ENCODE data around the gene SNORC. TPM values are rescaled to one million over a fixed set of nuclear protein-coding genes. Genes with fewer than 3 reads are reported as not detected.
"Not testable (repeated sequence)": the region's sequence is repeated elsewhere in the genome, so short reads cannot be mapped to it uniquely, and the experiment has no call there.

SNORC gene
- total RNA-seq, 2 experiments from 2014 or later, result 0.13 to 1.4 TPM

DNA sequence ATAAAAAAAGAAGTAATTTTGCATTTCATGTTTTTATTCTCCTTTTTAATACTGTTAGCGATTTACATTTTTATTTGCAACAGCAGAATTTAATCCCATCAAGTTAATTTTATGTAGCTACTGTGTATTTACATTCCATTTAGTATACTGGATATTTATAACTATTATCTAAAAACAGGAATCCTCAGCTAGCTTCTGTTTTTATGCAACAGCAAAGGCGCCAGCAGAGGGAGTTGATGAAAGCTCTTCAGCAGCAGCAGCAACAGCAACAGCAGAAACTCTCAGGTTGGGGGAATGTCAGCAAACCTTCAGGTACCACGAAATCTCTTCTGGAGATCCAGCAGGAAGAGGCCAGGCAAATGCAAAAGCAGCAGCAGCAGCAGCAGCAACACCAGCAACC, 26.2 kb upstream of the SNORC start:
- Histone ChIP-seq H3K9me2 (ENCODE audit: insufficient read depth, low read length) (no peaks in the 10 kb centered on the region), H4K20me1 (ENCODE audit: insufficient read depth, low read length) (no peaks in the 10 kb centered on the region), H3K4me1 (ENCODE audit: insufficient read depth, low read length, poor library complexity, severe bottlenecking) (peaks cover 17% of the 10 kb centered on the region), H3K9me3 (ENCODE audit: low read length) (no peaks in the 10 kb centered on the region), H3K27ac (ENCODE audit: low read depth, low read length, poor library complexity, severe bottlenecking) (no peak overlapping the region), H2AFZ (ENCODE audit: low read length) (no peak overlapping the region), H3K79me2 (ENCODE audit: insufficient read depth, low read depth, low read length) (peaks cover 3% of the 10 kb centered on the region; the same call in 1 of the 2 replicates), H3K4me3 (ENCODE audit: low read depth, low read length, poor library complexity, severe bottlenecking) (no peak overlapping the region), H3K36me3 (ENCODE audit: insufficient read depth, low read length) (peaks cover 87% of the 10 kb centered on the region), H3K4me2 (ENCODE audit: low read length) (no peak overlapping the region)
- TF ChIP-seq, protein P1, sequence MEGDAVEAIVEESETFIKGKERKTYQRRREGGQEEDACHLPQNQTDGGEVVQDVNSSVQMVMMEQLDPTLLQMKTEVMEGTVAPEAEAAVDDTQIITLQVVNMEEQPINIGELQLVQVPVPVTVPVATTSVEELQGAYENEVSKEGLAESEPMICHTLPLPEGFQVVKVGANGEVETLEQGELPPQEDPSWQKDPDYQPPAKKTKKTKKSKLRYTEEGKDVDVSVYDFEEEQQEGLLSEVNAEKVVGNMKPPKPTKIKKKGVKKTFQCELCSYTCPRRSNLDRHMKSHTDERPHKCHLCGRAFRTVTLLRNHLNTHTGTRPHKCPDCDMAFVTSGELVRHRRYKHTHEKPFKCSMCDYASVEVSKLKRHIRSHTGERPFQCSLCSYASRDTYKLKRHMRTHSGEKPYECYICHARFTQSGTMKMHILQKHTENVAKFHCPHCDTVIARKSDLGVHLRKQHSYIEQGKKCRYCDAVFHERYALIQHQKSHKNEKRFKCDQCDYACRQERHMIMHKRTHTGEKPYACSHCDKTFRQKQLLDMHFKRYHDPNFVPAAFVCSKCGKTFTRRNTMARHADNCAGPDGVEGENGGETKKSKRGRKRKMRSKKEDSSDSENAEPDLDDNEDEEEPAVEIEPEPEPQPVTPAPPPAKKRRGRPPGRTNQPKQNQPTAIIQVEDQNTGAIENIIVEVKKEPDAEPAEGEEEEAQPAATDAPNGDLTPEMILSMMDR (conservative IDR thresholded peaks at IDR 0.05; ENCODE audit: low read length), result peak; percentile 64
- no peak for TF ChIP-seq EZH2phosphoT487 (IDR thresholded peaks at IDR 0.05; ENCODE audit: borderline replicate concordance, low read depth, low read length)
- CTCF ChIA-PET (ENCODE audit: unreplicated experiment), result interaction anchor here (1.1 kb wide), 1 partner anchor 11 kb away, joined by 3 read pairs; no protein-coding TSS in a partner anchor
- DNase-seq (ENCODE audit: low spot score), result peak; percentile 23
- POLR2A ChIA-PET, result no interaction called here
- intact Hi-C loops (cut with micrococcal nuclease; ENCODE audit: unreplicated experiment), result no loop called here
- BruUV-seq (replicated peaks), result no TSS peak

DNA sequence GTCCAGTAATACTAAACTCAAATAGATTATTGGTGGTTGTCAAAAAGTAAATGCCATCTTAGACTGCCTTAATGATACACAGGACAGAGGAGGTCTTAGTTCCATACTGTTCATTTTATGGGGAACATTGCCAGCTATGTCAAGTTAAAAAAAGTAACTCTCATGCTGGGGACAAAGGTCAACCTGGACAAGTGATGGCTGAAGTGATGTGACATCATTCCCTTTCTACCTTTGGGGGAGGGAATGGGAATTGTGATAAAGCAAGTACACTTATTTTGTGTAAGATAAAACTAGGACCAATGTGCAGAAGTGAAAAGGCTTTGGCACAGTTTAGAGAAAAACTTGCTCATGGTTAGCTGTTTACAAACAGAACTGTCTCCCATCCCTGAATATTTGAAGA, 24.0 kb upstream of the SNORC start:
- no peak overlapping the region for H3K4me3 ChIP-seq (ENCODE audit: low read depth, low read length, poor library complexity, severe bottlenecking)
- TF ChIP-seq EZH2phosphoT487 (IDR thresholded peaks at IDR 0.05; ENCODE audit: borderline replicate concordance, low read depth, low read length), result no peak
- TF ChIP-seq, protein P1 (conservative IDR thresholded peaks at IDR 0.05; ENCODE audit: low read length), result no peak
- no peak overlapping the region for H2AFZ ChIP-seq (ENCODE audit: low read length)
- DNase-seq (ENCODE audit: low spot score), result no peak
- no TSS peak for BruUV-seq (replicated peaks)
- intact Hi-C loops (cut with micrococcal nuclease; ENCODE audit: unreplicated experiment), result loop anchor here (5.0 kb wide), 1 partner anchor 79 kb away; no protein-coding TSS in a partner anchor
- H3K9me3 ChIP-seq (ENCODE audit: low read length), result no peaks in the 10 kb centered on the region
- H3K4me2 ChIP-seq (ENCODE audit: low read length), result no peak overlapping the region
- no peak overlapping the region for H3K27ac ChIP-seq (ENCODE audit: low read depth, low read length, poor library complexity, severe bottlenecking)
- ChIA-PET POLR2A (no interaction called here), CTCF (ENCODE audit: unreplicated experiment) (no interaction called here)
- H3K79me2 ChIP-seq (ENCODE audit: insufficient read depth, low read depth, low read length), result no peaks in the 10 kb centered on the region
- peaks cover 88% of the 10 kb centered on the region for H3K36me3 ChIP-seq (ENCODE audit: insufficient read depth, low read length)
- no peaks in the 10 kb centered on the region for H3K4me1 ChIP-seq (ENCODE audit: insufficient read depth, low read length, poor library complexity, severe bottlenecking)
- no peaks in the 10 kb centered on the region for H3K9me2 ChIP-seq (ENCODE audit: insufficient read depth, low read length)
- H4K20me1 ChIP-seq (ENCODE audit: insufficient read depth, low read length), result no peaks in the 10 kb centered on the region

DNA sequence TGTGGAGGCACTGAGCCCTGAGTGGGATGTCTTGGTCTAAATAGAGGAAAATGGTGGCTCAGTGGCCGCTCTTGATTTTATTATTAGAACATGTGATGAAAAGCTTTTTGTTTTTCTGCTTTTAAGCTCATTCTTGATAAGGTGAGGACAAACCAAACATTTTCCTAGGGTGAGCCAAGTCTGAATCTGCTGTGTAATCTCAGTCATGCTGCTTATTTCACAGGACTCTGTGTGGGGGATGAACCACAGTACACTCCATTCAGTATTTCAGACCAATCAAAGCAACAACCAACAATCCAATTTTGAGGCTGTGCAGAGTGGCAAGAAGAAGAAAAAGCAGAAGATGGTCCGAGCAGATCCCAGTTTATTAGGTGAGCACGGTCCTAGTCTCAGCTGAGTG, 20.0 kb upstream of the SNORC start:
- DNase-seq (ENCODE audit: low spot score), result no peak
- Histone ChIP-seq H3K36me3 (ENCODE audit: insufficient read depth, low read length) (peaks cover 77% of the 10 kb centered on the region), H3K9me3 (ENCODE audit: low read length) (no peaks in the 10 kb centered on the region), H2AFZ (ENCODE audit: low read length) (no peak overlapping the region), H3K79me2 (ENCODE audit: insufficient read depth, low read depth, low read length) (no peaks in the 10 kb centered on the region), H3K4me1 (ENCODE audit: insufficient read depth, low read length, poor library complexity, severe bottlenecking) (no peaks in the 10 kb centered on the region), H3K4me2 (ENCODE audit: low read length) (no peak overlapping the region), H3K27ac (ENCODE audit: low read depth, low read length, poor library complexity, severe bottlenecking) (no peak overlapping the region), H3K9me2 (ENCODE audit: insufficient read depth, low read length) (no peaks in the 10 kb centered on the region), H3K4me3 (ENCODE audit: low read depth, low read length, poor library complexity, severe bottlenecking) (no peak overlapping the region), H4K20me1 (ENCODE audit: insufficient read depth, low read length) (no peaks in the 10 kb centered on the region)
- ChIA-PET CTCF (ENCODE audit: unreplicated experiment) (no interaction called here), POLR2A (no interaction called here)
- BruUV-seq (replicated peaks), result no TSS peak
- no peak for TF ChIP-seq EZH2phosphoT487 (IDR thresholded peaks at IDR 0.05; ENCODE audit: borderline replicate concordance, low read depth, low read length)
- TF ChIP-seq, protein P1 (conservative IDR thresholded peaks at IDR 0.05; ENCODE audit: low read length), result no peak
- intact Hi-C loops (cut with micrococcal nuclease; ENCODE audit: unreplicated experiment), result loop anchor here (5.0 kb wide), 1 partner anchor 202 kb away; no protein-coding TSS in a partner anchor

DNA sequence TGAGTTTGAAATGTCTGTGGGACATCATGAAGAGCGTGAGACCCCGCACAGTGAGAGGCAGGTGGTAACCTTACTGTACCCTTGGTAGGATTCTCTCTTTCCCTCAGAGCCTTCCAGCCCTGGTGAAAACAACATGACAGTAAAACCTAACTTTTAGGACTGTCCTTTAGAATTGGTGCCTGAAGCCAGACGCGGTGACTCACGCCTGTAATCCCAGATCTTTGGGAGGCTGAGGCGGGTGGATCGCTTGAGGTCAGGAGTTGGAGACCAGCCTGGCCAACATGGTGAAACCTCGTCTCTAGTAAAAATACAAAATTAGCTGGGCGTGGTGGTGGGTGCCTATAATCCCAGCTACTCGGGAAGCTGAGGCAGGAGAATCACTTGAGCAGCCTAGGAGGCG, 18.0 kb upstream of the SNORC start:
- DNase-seq (ENCODE audit: low spot score); H3K9me2 ChIP-seq (ENCODE audit: insufficient read depth, low read length); BruUV-seq (replicated peaks); H3K79me2 ChIP-seq (ENCODE audit: insufficient read depth, low read depth, low read length); H3K27ac ChIP-seq (ENCODE audit: low read depth, low read length, poor library complexity, severe bottlenecking); H3K4me3 ChIP-seq (ENCODE audit: low read depth, low read length, poor library complexity, severe bottlenecking); H2AFZ ChIP-seq (ENCODE audit: low read length); H3K4me2 ChIP-seq (ENCODE audit: low read length); H3K9me3 ChIP-seq (ENCODE audit: low read length); H4K20me1 ChIP-seq (ENCODE audit: insufficient read depth, low read length); H3K4me1 ChIP-seq (ENCODE audit: insufficient read depth, low read length, poor library complexity, severe bottlenecking); CTCF ChIA-PET (ENCODE audit: unreplicated experiment): not testable (repeated sequence)
- peaks cover 76% of the 10 kb centered on the region for H3K36me3 ChIP-seq (ENCODE audit: insufficient read depth, low read length)
- POLR2A ChIA-PET, result interaction anchor here (1.0 kb wide), 1 partner anchor 195 kb away, joined by 4 read pairs; no protein-coding TSS in a partner anchor
- intact Hi-C loops (cut with micrococcal nuclease; ENCODE audit: unreplicated experiment), result loop anchor here (5.0 kb wide), 1 partner anchor 200 kb away; no protein-coding TSS in a partner anchor

Measured in OCI-LY7 (cell line).